K562 (cell line): ENCODE data around the gene IL37.

Source experiments
- CTCF ChIP-seq, 3 experiments: IDR thresholded peaks in 2 of 3; conservative IDR thresholded peaks in 1 of 3; 2 replicates each; pipeline ENCODE4 v1.5.1; 2011 to 2012; ENCODE audit warnings: low read length in 3 of 3, mild to moderate bottlenecking in 3 of 3, control low read depth in 2 of 3, improper control_type of control experiment in 1 of 3, inconsistent platforms in 1 of 3, low read depth in 1 of 3, mixed read lengths in 1 of 3, moderate library complexity in 1 of 3; ENCODE audit not compliant: insufficient read depth in 2 of 3
- DEAF1 ChIP-seq: fragments of 450-650 bp; formaldehyde crosslinking; IDR thresholded peaks from 2 replicates; pipeline ENCODE4 v1.4.0; 2020; ENCODE audit warnings: mild to moderate bottlenecking, moderate library complexity
- EHMT2 ChIP-seq: fragments of 450-650 bp; IDR thresholded peaks from 2 replicates; pipeline ENCODE4 v1.6.1; 2018; ENCODE audit warnings: antibody characterized with exemption
- ETV5 ChIP-seq: sonication (generic); formaldehyde crosslinking; IDR thresholded peaks from 2 replicates; pipeline ENCODE4 v1.4.0; 2020; ENCODE audit warnings: low read depth, mild to moderate bottlenecking, missing genetic modification reagents
- EZH2 ChIP-seq: IDR thresholded peaks from 2 replicates; pipeline ENCODE4 v1.6.1; 2012; ENCODE audit warnings: low read depth, mild to moderate bottlenecking, inconsistent platforms, low read length, borderline replicate concordance
- FOXO4 ChIP-seq: fragments of 450-650 bp; formaldehyde crosslinking; IDR thresholded peaks from 2 replicates; pipeline ENCODE4 v1.4.0; 2020; ENCODE audit warnings: mild to moderate bottlenecking, moderate library complexity
- MTA2 ChIP-seq: fragments of 450-650 bp; IDR thresholded peaks from 2 replicates; pipeline ENCODE4 v1.6.1; 2016; ENCODE audit warnings: low read depth
- RAD21 ChIP-seq, 2 experiments: fragments of 250-450 bp in 1 of 2; fragments of 450-650 bp in 1 of 2; sonication (Bioruptor Pico) in 1 of 2; formaldehyde crosslinking in 1 of 2; IDR thresholded peaks in 1 of 2; conservative IDR thresholded peaks in 1 of 2; 2 replicates each; pipeline versions ENCODE4 v1.4.0 to v1.8.0; 2020 to 2022; ENCODE audit warnings: mild to moderate bottlenecking in 2 of 2, moderate library complexity in 1 of 2
- TFAP4 ChIP-seq: sonication (generic); formaldehyde crosslinking; IDR thresholded peaks from 2 replicates; pipeline ENCODE4 v1.8.0; 2022; ENCODE audit warnings: missing genetic modification reagents, mild to moderate bottlenecking, moderate library complexity, borderline replicate concordance
- TOE1 ChIP-seq, 2 experiments: fragments of 450-650 bp in 1 of 2; sonication (generic) in 1 of 2; formaldehyde crosslinking in 1 of 2; IDR thresholded peaks; 2 replicates each; pipeline versions ENCODE4 v1.7.1 to v1.8.0; 2016 to 2022; ENCODE audit warnings: borderline replicate concordance in 2 of 2, mild to moderate bottlenecking in 2 of 2, antibody characterized with exemption in 1 of 2, inconsistent platforms in 1 of 2, low read depth in 1 of 2, missing genetic modification reagents in 1 of 2, moderate library complexity in 1 of 2
- ZBTB40 ChIP-seq, 2 experiments: fragments of 450-650 bp in 1 of 2; sonication (generic) in 1 of 2; formaldehyde crosslinking in 1 of 2; IDR thresholded peaks; 2 replicates each; pipeline versions ENCODE4 v1.7.1 to v1.9.0; 2016 to 2022; ENCODE audit warnings: inconsistent platforms in 1 of 2, mild to moderate bottlenecking in 1 of 2, missing genetic modification reagents in 1 of 2
- ZFP91 ChIP-seq: sonication (generic); formaldehyde crosslinking; IDR thresholded peaks from 2 replicates; pipeline ENCODE4 v1.8.0; 2022; ENCODE audit warnings: mild to moderate bottlenecking, missing genetic modification reagents
- ZNF699 ChIP-seq: fragments of 250-450 bp; sonication (Bioruptor Pico); IDR thresholded peaks from 2 replicates; pipeline ENCODE4 v1.8.0; 2021; ENCODE audit warnings: mild to moderate bottlenecking, moderate library complexity; ENCODE audit not compliant: insufficient replicate concordance

- TF ChIP-seq FOXO4 (CRISPR knock-in tag) (no peak), CTCF (IDR thresholded peaks at IDR 0.05 in 2 of 3, conservative IDR thresholded peaks at IDR 0.05 in 1 of 3; ENCODE audit: insufficient read depth in 2 of 3, low read depth in 1 of 3, low read length in 3 of 3) (no peak), EZH2 (no peak), ZNF699 (CRISPR knock-in tag) (no peak), ETV5 (CRISPR knock-in tag) (no peak), TFAP4 (CRISPR knock-in tag) (no peak), DEAF1 (CRISPR knock-in tag) (no peak), MTA2 (no peak), TOE1 (IDR thresholded peaks at IDR 0.05; ENCODE audit: borderline replicate concordance) (no peak), TOE1 (CRISPR knock-in tag; IDR thresholded peaks at IDR 0.05; ENCODE audit: borderline replicate concordance, low read depth) (no peak), ZBTB40 (IDR thresholded peaks at IDR 0.05) (no peak), ZBTB40 (CRISPR knock-in tag; IDR thresholded peaks at IDR 0.05) (no peak), EHMT2 (no peak), ZFP91 (CRISPR knock-in tag) (no peak), RAD21 (CRISPR knock-in tag; conservative IDR thresholded peaks at IDR 0.05 in 1 of 2, IDR thresholded peaks at IDR 0.05 in 1 of 2) (no peak)
These were observed 27.3 kb upstream of the IL37 start for GRCh38 chr2:112883669-112884068.
